ENCODE measurements around the gene RGS14. TPM values are rescaled to one million over a fixed set of nuclear protein-coding genes. Genes with fewer than 3 reads are reported as not detected.

Gene RGS14
- polyA plus RNA-seq, 3 donors: 12.1 to 17.5 (median 14.1) TPM

GRCh38 chr5:177319913-177320588 is 37.7 kb upstream of the RGS14 start:
- DNase-seq (ENCODE audit: extremely low read depth in 1 of 11, low read depth in 9 of 11, low spot score in 4 of 11): no peak

GRCh38 chr5:177320879-177321278 is 36.8 kb upstream of the RGS14 start:
- no peak for DNase-seq (ENCODE audit: extremely low read depth in 1 of 11, low read depth in 9 of 11, low spot score in 4 of 11)

- no peak for DNase-seq (ENCODE audit: extremely low read depth in 1 of 11, low read depth in 9 of 11, low spot score in 4 of 11)
Measured at GRCh38 chr5:177325868-177326381, 31.8 kb upstream of the RGS14 start.

GRCh38 chr5:177327539-177328522 is 29.9 kb upstream of the RGS14 start:
- DNase-seq (ENCODE audit: extremely low read depth in 1 of 11, low read depth in 9 of 11, low spot score in 4 of 11): no peak

GRCh38 chr5:177328545-177329231 is 29.0 kb upstream of the RGS14 start:
- DNase-seq (ENCODE audit: extremely low read depth in 1 of 11, low read depth in 9 of 11, low spot score in 4 of 11): no peak

- no peak for DNase-seq (ENCODE audit: extremely low read depth in 1 of 11, low read depth in 9 of 11, low spot score in 4 of 11)
Measured at GRCh38 chr5:177329883-177330282, 27.8 kb upstream of the RGS14 start.

- DNase-seq (ENCODE audit: extremely low read depth in 1 of 11, low read depth in 9 of 11, low spot score in 4 of 11): no peak
Measured at GRCh38 chr5:177330991-177331842, 26.5 kb upstream of the RGS14 start.

- DNase-seq (ENCODE audit: extremely low read depth in 1 of 11, low read depth in 9 of 11, low spot score in 4 of 11): no peak
Measured at GRCh38 chr5:177332031-177332895, 25.5 kb upstream of the RGS14 start.

- no peak for DNase-seq (ENCODE audit: extremely low read depth in 1 of 11, low read depth in 9 of 11, low spot score in 4 of 11)
Measured at GRCh38 chr5:177332896-177333260, 24.8 kb upstream of the RGS14 start.

- no peak for DNase-seq (ENCODE audit: extremely low read depth in 1 of 11, low read depth in 9 of 11, low spot score in 4 of 11)
Measured at GRCh38 chr5:177333420-177334154, 24.1 kb upstream of the RGS14 start.

GRCh38 chr5:177334155-177334551 is 23.6 kb upstream of the RGS14 start:
- DNase-seq (ENCODE audit: extremely low read depth in 1 of 11, low read depth in 9 of 11, low spot score in 4 of 11): no peak

- no peak for DNase-seq (ENCODE audit: extremely low read depth in 1 of 11, low read depth in 9 of 11, low spot score in 4 of 11)
Measured at GRCh38 chr5:177334781-177335700, 22.7 kb upstream of the RGS14 start.

- DNase-seq (ENCODE audit: extremely low read depth in 1 of 11, low read depth in 9 of 11, low spot score in 4 of 11): no peak
Measured at GRCh38 chr5:177335701-177336065, 22.0 kb upstream of the RGS14 start.

GRCh38 chr5:177336112-177336511 is 21.6 kb upstream of the RGS14 start:
- no peak for DNase-seq (ENCODE audit: extremely low read depth in 1 of 11, low read depth in 9 of 11, low spot score in 4 of 11)

- DNase-seq (ENCODE audit: extremely low read depth in 1 of 11, low read depth in 9 of 11, low spot score in 4 of 11): no peak
Measured at GRCh38 chr5:177336603-177337494, 20.9 kb upstream of the RGS14 start.
